CD4-positive, alpha-beta T cell treated with Interleukin-21 for 1 hour (primary cell): ENCODE measurements around the gene CBFB.
A peak's percentile ranks its signal among the peaks of the same experiment; 100 is the strongest.
"Not testable (repeated sequence)": the region's sequence is repeated elsewhere in the genome, so short reads cannot be mapped to it uniquely, and the experiment has no call there.

Experiments used
- DNase-seq: peaks from one replicate; pipeline ENCODE4 v3.0.0-alpha.2; 2020

The CBFB gene

DNA sequence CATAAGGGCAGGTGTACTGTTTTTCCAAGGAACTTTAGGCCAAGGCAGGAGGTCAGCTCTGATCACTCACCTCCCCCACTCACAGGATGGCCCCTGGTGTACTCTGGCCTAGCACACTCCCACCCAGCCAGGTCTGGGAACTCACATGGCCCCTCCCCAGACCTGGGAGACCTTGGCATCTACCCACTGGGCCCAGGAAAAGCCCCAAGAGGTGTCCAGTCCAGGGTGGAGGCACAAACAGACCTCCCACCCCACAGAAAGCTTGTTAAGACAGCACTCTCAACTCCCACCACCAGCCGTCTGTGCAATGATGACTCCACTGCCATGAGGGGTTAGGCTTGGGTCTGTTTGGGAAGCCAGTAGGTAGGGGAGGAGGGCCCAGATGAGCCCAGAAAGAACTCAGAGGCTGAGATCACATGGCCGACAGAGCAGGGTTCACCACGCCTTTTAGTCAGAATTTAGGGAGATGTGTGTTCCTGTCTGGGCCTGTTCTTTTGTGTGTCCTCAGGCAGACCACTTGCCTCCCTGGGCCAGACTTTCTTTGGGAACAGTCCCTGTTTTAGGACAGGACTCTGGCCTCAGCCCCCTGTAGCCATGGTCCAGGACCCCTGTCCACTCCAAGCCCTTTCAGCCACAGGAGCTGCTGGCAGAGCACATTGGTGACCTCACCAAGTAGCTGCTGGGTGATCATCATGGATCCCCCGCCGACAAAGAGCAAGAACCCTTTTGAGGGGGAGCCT lies 12.1 kb upstream of the CBFB start:
- DNase-seq = no peak

DNA sequence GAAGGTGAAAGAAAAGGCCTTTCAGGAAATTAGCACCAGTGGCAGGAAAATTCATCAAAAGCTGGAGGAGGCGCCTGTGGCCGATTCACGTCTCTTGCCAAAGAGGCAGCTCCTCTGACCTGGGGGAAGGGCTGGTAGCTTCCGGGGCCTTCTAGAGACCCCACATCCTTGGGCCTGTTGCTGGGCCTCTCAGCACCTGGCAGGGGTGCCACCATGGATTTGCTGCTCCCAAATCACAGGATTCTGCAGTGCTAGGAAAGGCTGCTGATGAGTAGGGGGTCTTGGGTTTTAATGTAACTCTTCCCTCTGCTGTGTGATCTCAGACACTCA lies 11.6 kb upstream of the CBFB start:
- no peak for DNase-seq

DNA sequence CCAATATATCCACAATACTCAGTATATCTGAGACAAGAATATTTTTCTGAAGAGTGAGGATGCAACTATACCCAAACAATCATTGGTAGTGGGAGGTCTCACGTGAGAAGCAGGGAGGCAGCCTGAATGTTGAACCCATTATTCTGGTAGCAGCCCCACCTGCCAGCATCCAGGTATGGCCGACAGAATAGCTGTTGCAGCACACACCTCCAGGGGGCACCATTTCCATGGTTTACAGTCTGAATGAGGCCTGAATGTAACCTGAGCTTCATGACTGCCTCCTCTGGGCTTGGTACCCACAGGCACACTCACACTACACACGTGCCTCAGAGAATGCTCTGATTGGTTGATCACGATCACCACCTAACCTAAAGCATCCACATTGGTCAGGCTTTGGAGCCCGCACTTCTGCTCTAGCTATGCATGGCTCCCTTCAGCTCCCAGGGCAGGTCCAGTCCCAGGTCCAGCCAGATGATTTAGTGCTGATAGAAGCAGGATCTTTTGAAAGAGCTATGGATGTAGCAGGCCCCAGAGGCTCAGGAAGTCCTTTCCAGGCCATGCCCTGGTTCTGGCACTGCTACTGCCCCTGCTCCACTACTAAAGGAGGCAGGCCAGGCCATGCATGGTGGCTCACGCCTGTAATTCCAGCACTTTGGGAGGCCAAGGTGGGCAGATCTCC lies 11.0 kb upstream of the CBFB start:
- DNase-seq = peak; percentile 91

DNA sequence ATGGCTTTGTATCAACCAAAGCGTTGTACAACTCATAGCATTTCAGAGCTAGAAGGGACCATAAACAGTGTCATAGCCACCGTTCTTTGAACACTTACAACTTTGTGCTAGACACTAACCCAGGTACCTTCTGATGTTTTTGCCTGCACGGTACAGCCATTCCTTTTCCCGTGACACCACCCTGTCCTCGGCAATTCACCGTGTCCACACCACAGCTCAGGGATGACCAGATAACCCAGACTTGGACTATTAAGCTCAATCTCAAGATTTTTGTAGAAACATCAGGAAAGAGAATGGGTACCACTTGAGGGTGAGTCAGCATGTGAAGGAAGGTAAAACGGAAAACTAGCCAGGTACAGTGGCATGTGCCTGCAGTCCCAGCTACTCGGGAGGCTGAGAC lies 9.8 kb upstream of the CBFB start:
- DNase-seq = no peak

GRCh38 chr16:67021321-67021720 lies 7.6 kb upstream of the CBFB start:
- no peak for DNase-seq

DNA sequence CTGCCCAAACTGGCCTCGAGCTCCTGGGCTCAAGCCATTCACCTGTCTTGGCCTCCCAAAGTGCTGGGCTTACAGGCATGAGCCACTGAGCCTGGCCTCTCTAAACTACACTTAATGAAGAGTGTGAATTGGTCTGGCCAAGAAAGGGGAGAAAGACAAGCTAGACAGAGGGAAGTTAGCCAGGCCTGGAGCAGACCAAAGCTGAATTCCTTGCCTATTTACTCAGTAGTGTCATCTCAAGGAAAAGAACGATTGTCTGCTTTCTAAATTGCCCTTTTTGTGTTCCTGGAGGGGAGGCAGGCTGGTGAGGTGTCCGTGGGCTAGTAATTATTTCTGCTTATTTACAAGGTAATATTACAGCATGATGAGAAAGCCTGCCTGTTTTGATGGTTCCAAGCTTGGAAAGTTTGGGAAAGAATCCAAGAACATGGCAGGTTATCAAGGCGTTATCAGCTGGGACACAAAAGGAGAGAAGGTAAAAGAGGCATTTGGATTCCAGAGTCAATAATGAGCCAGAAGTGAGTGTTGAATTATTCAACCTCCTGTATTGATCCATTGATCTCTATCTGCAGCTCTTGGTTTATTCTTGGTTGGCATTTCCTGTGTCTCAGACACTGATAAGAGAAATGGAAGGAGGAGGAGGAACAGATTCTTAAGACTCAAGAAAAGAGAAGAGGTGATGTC lies 6.3 kb upstream of the CBFB start:
- no peak for DNase-seq

DNA sequence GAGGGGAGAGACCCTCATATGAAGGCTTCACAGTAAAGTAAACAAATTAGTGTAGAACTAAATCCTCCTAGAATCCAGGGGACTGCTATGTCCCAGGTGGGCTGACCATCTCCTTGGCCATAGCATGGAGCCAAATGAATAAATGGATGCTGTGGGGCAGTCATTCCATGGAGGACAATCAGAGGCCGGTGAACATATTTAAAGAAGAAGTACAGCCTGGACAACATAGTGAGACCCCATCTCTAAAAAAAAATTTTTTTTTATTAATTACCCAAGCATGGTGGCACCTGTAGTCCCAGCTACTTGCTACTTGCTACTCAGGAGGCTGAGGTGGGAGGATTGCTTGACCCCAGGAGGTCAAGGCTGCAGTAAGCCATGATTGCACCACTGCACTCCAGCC lies 5.3 kb upstream of the CBFB start:
- no peak for DNase-seq

DNA sequence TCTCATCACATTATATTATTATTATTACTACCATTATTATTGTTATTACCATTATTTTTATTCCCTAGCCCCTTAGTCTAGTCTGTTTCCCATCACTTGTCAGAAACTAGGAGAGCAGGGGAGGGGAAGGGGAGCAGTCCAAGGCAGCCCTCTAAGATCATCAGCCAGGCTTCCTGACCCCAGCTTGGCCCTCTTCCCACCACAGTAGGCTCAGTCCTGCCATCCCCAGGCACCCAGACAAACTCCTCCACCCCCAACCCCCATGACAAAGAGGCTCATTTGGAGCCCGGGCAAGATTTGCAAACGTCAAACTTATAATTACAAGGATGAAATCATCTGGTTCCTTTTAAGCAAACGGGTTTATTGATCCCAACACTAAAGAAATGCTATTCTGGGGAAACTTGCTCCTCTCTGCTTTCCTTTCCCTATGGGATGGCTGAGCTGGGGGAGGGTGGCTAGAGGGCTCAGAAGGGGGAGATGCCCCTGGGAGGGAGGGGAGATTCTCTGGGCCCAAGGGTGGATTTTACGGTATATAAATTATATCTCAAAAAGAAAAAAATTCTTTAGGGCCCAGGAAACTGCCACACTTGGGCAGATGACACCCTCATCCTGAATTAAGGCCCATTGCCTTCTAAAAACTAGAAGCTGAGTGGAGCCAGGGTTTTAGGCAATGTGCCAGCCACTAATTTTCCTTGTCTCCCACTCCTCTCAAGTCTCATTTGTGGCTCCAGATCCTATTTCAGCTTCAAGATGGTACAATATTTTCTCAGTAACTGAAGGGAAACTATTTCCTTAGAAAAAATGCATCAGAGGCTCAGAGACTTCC lies 4.4 kb upstream of the CBFB start:
- no peak for DNase-seq

DNA sequence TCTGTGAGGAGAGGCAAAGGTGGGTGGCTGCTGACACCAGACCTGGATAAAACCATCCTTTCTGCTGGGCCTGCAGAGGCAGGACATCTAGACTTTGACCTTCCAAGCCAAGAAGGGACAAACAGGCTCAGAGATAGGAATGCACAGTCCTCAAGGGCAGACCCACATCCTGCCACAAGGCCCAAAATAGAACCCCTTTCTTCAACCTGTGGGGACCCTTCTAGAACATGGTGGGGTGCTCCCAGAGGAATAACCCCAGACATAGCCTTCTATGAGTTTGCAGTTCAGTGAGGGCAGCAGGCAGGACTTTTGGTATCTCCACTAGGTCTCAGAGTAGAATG lies 3.8 kb upstream of the CBFB start:
- no peak for DNase-seq

DNA sequence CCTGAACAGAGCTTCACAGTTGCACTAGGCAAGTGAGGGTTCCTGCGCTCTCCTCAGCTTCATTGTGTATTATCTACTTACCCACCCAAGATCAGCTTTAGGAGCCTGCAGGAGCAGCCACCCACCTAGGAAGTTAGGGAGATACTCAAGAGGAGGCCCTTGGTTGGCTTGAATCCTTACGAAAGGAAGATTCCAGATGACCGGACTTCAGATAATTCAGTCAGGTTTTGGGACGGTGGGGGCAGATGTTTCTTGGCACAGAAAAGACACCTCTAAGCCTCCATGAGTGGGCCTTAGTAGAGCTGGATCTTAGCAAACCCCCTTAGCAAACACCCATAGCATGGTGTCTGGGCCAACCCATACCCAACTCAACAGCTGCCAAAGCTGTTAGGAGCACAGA lies 2.4 kb upstream of the CBFB start:
- no peak for DNase-seq

GRCh38 chr16:67027046-67027445 lies 1.9 kb upstream of the CBFB start:
- DNase-seq = no peak

DNA sequence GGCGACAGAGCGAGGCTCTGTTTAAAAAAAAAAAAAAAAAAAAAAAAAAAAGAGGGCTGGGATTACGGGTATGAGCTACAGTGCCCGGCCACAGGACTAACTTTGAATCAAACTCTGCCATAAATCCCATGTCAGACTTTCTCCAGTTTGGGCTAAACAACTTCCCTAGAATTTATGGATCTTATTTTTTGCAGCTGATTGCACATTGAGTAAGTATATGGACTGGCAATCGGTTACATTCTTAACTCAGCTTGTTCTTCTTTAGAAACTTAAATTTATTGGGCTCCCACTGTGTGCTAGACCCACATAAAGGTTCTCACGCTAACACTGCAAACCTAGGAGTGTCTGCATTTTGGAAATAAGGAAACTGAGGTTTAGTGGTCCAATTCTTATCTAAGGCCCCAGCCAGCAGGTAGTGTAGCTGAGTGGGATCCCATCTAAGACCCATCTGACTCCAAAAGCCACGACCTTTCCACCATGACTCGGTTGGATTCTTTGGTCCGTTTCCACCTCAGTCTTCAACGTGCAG lies 718 bp upstream of the CBFB start:
- no peak for DNase-seq

DNA sequence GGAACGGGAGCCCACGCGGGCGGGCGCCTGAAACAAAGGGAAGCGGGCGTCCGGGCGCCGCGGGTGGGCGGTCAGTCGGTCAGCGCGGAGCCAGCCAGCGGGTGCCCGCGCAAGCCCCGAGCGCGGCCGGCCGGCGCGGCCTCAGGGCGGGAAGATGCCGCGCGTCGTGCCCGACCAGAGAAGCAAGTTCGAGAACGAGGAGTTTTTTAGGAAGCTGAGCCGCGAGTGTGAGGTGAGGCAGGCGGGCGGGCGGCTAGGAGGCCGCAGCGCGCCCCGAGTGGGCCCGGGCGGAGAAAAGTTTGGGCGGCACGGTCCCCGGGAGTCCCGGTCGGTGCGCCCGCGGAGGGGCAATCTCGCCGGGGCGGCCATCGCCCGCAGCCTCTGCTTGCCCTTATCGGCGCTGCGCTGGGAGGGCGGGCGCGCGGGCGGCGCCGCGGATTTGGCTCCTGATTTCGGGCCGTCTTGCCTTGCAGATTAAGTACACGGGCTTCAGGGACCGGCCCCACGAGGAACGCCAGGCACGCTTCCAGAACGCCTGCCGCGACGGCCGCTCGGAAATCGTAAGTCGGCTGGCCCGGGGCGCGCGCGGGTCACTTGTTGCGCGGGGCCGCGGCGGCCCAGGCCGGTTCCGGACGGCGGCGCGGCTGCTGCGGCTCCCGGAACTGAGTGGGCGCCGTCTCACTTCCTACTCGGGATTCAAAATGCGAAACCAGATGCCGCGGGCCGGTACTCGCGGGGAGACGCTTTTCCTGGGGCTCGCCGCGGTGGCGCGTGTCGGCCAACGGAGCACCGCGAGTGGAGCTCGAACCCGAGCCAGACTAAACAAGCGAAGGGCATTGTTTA lies 526 bp downstream of the CBFB start:
- DNase-seq = peak; percentile 55

DNA sequence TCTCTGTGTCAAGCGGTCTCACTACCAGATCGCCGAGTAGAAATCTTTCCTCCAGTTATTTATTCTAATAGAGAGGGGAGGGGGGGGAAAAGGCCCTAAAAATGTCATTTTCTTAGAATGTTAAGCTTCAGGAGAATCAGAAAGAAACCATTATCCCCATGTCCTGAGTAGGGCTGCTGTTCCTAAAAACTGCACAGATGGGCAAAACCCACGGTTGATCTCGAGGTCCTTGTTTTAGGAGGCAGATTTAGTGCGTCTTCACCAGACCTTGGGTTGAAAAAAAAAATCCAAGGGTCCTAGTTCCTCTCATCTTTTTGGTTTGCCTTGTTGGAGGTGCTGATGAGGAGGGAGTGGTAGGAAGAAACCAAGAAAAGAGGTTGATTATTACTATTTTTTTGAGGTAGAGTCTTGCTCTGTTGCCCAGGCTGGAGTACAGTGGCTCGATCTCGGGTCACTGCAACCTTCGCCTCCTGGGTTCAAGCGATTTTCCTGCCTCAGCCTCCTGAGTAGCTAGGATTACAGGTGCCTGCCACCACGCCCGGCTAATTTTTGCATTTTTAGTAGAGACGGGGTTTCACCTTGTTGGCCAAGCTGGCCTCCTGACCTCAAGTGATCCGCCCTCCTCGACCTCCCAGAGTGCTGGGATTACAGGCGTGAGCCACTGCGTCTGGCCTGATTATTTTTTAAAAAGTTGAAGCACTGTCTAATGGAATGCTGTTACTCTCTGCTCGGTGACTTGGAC lies 1.4 kb downstream of the CBFB start:
- no peak for DNase-seq

GRCh38 chr16:67034487-67034886 lies 5.5 kb downstream of the CBFB start:
- DNase-seq = no peak

- DNase-seq = no peak
These were observed 6.4 kb downstream of the CBFB start for GRCh38 chr16:67035364-67035763.

DNA sequence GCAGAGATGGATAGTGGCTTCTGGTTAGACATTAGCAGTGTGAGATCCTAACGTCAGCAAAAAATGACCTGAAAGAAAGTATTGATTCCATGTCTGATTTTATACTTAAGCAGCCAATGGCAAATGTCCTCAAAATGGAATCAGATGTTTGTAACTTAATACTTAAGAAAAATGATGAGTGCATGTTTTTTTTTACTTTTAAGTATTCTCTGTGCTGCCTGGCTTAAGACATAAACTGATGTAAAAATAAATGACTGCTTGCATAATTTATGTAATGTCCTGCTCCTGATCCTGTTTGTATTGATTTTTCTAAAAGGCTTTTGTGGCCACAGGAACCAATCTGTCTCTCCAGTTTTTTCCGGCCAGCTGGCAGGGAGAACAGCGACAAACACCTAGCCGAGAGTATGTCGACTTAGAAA lies 7.4 kb downstream of the CBFB start:
- no peak for DNase-seq

DNA sequence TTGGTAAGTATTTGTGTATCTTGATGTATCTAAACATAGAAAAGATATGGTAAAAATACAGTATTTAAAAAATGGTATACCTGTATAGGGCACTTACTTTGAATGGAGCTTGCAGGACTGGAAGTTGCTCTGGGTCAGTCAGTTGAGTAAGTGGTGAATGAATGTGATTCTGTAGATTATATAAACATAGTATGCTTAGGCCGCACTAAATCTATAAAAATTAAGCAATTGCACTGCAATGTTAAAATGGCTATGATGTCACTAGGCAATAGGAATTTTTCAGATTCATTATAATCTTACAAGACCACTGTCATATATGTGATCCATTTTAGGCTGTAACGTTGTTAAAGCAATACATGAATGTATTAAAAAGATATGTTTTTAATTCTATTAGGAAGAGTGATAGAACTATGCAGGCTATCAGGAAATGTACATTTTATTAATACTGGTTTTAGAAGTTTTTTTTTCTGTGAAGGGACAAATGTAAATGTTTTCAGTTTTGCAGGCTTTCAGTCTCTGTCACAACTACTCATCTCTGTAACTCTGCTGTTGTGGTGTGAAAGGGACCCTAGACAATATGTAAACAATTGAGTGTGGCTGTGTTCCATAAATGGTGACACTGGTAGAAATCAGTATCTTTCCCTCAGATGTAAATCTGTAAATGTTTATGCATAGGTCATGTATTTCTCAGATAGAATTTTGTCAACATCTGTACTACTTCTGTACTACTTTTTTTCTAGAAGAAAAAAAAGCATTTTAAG lies 10.5 kb downstream of the CBFB start:
- no peak for DNase-seq

DNA sequence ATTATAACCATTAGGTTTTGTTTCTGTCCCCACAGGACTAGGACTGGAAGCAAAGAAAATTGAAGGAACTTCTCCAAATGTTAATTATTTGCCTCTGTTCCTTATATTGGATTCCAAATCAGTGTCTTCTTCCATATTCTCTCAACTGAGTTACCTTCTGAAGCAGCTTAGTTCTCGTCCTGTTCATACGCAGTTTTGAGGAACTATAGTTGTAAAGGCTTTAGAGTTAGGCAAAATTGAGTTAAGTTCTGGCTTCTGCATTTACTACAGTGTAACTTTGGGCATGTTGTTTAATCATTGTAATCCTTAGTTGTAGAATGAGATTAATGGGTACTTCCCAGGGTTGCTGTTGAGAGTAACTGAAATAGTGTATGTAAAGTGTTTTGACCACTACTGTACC lies 11.2 kb downstream of the CBFB start:
- DNase-seq = no peak

DNA sequence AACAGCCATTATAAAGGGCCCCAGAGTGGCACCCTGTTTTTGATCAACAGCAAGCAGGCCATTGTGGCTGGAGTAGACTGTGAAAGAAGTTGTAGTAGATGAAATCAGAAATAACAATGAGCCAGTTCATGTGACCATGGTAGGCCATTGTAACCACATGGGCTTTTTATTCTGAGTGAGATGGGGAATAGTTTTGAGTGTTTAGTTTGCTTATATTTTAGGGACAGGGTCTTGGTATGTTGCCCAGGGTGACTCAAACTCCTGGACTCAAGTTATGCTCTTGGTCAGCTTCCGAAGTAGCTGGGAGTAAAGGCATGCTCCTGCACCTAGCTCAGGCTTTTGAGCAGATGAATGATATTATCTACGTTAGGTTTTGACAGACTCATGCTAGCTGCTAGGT lies 12.0 kb downstream of the CBFB start:
- no peak for DNase-seq

DNA sequence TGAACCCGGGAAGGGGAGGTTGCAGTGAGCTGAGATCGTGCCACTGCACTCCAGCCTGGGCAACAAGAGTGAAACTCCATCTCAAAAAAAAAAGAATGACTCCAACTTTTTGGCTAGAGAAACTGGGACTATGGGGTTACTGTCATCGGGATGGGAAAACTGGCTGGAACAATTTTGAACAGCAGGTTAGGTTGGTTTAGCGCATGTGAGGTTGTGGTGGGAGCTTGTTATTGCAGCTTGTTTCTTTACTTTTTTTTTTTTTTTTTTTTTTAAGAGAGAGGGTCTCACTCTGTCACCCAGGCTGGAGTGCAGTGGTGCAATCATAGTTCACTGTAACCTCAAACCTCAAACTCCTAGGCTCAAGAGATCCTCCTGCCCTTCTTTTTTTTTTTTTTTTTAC lies 12.6 kb downstream of the CBFB start:
- DNase-seq = not testable (repeated sequence)
